T-helper 22 cell (primary cell): ENCODE measurements around the gene ABHD16B.

Source experiments
- DNase-seq: peaks from one replicate; pipeline ENCODE4 v3.0.0-alpha.2; 2020; ENCODE audit warnings: low read depth

The ABHD16B gene

GRCh38 chr20:63861365-63861934 is at the start of gene ABHD16B:
TSS of gene ABHD16B (plus strand) at chr20:63861498. CDS start at chr20:63861541, 43 bp downstream.
- DNase-seq, result no peak

- DNase-seq, result no peak
These were observed 46.2 kb upstream of the ABHD16B start for GRCh38 chr20:63814891-63815614.

GRCh38 chr20:63815615-63816253 is 45.6 kb upstream of the ABHD16B start:
- no peak for DNase-seq

- no peak for DNase-seq
These were observed 41.9 kb upstream of the ABHD16B start for GRCh38 chr20:63819224-63819921.

GRCh38 chr20:63821811-63822210 is 39.5 kb upstream of the ABHD16B start:
- no peak for DNase-seq

GRCh38 chr20:63822276-63822696 is 39.0 kb upstream of the ABHD16B start:
- DNase-seq, result no peak

GRCh38 chr20:63823691-63824311 is 37.5 kb upstream of the ABHD16B start:
- DNase-seq, result no peak

GRCh38 chr20:63825331-63826118 is 35.8 kb upstream of the ABHD16B start:
- DNase-seq, result no peak

GRCh38 chr20:63826753-63827152 is 34.5 kb upstream of the ABHD16B start:
- no peak for DNase-seq

GRCh38 chr20:63828124-63828523 is 33.2 kb upstream of the ABHD16B start:
- DNase-seq, result no peak

- DNase-seq, result no peak
These were observed 32.8 kb upstream of the ABHD16B start for GRCh38 chr20:63828545-63828944.

- no peak for DNase-seq
These were observed 32.3 kb upstream of the ABHD16B start for GRCh38 chr20:63828951-63829350.

- no peak for DNase-seq
These were observed 31.7 kb upstream of the ABHD16B start for GRCh38 chr20:63829603-63829944.

- DNase-seq, result no peak
These were observed 31.1 kb upstream of the ABHD16B start for GRCh38 chr20:63829945-63830835.

- no peak for DNase-seq
These were observed 30.3 kb upstream of the ABHD16B start, which contains the start of gene ZBTB46 for GRCh38 chr20:63830841-63831588. TSS of gene ZBTB46 (minus strand) at chr20:63831264. CDS start at chr20:63790757, 40,507 bp downstream.

- no peak for DNase-seq
These were observed 29.7 kb upstream of the ABHD16B start for GRCh38 chr20:63831646-63831992.

GRCh38 chr20:63831993-63832686 is 29.2 kb upstream of the ABHD16B start:
- DNase-seq, result no peak

GRCh38 chr20:63833776-63834490 is 27.4 kb upstream of the ABHD16B start:
- DNase-seq, result no peak
